OCI-LY7 (cell line): ENCODE data around the gene MINDY4. TPM values are rescaled to one million over a fixed set of nuclear protein-coding genes. Genes with fewer than 3 reads are reported as not detected.

Source experiments
- BruUV-seq: library from RNA; stranded (reverse); fragments of 400-500 nt; replicated peaks from 2 replicates; lab custom pipeline; 2021; lab: Mats Ljungman, UMichigan
- CTCF ChIA-PET: fragments of 300-600 bp; sonication (Branson Sonifier 250); formaldehyde crosslinking; loops from one replicate; lab custom pipeline; 2022; ENCODE audit warnings: antibody characterized with exemption; ENCODE audit not compliant: unreplicated experiment; lab: Charles Lee
- POLR2A ChIA-PET: fragments of 300-600 bp; sonication (Branson Sonifier 250); formaldehyde crosslinking; loops from one replicate; lab custom pipeline; 2022; ENCODE audit warnings: antibody characterized with exemption; lab: Charles Lee
- DNase-seq: peaks from one replicate; pipeline ENCODE4 v3.0.0-alpha.2; 2015; ENCODE audit warnings: low spot score
- H2AFZ ChIP-seq: fragments of 200-600 bp; sonication (generic), shearing (Covaris generic); 2 replicates; pipeline ENCODE4 v1.6.1; 2014; ENCODE audit warnings: mild to moderate bottlenecking, antibody characterized with exemption, low read length, moderate library complexity
- H3K27ac ChIP-seq: fragments of 200-600 bp; sonication (generic); 2 replicates; pipeline ENCODE4 v1.5.1; 2014; ENCODE audit warnings: mixed run types, low read depth, mild to moderate bottlenecking, moderate library complexity, low read length, inconsistent platforms; ENCODE audit not compliant: poor library complexity, severe bottlenecking
- H3K36me3 ChIP-seq: fragments of 200-600 bp; sonication (generic); 2 replicates; pipeline ENCODE4 v1.6.1; 2014; ENCODE audit warnings: mild to moderate bottlenecking, antibody characterized with exemption, low read length, moderate library complexity, mixed read lengths; ENCODE audit not compliant: insufficient read depth
- H3K4me1 ChIP-seq: fragments of 200-600 bp; sonication (generic); 2 replicates; pipeline ENCODE4 v1.5.1; 2014; ENCODE audit warnings: mild to moderate bottlenecking, low read length; ENCODE audit not compliant: insufficient read depth, poor library complexity, severe bottlenecking
- H3K4me2 ChIP-seq: fragments of 200-600 bp; sonication (generic); 2 replicates; pipeline ENCODE4 v1.6.1; 2014; ENCODE audit warnings: mild to moderate bottlenecking, low read length
- H3K4me3 ChIP-seq: fragments of 200-600 bp; sonication (generic); 2 replicates; pipeline ENCODE4 v1.5.1; 2014; ENCODE audit warnings: mild to moderate bottlenecking, low read depth, low read length; ENCODE audit not compliant: poor library complexity, severe bottlenecking
- H3K79me2 ChIP-seq: fragments of 200-600 bp; sonication (generic); 2 replicates; pipeline ENCODE4 v1.6.1; 2016; ENCODE audit warnings: low read depth, mild to moderate bottlenecking, low read length, moderate library complexity, mixed read lengths; ENCODE audit not compliant: insufficient read depth
- H3K9me2 ChIP-seq: fragments of 200-600 bp; sonication (generic); 2 replicates; pipeline ENCODE4 v1.6.1; 2016; ENCODE audit warnings: mild to moderate bottlenecking, low read length, mixed read lengths; ENCODE audit not compliant: insufficient read depth
- H3K9me3 ChIP-seq: fragments of 200-600 bp; sonication (generic); 2 replicates; pipeline ENCODE4 v1.6.1; 2014; ENCODE audit warnings: mild to moderate bottlenecking, mixed run types, low read length, mixed read lengths
- H4K20me1 ChIP-seq: fragments of 200-600 bp; sonication (generic); 2 replicates; pipeline ENCODE4 v1.6.1; 2014; ENCODE audit warnings: mild to moderate bottlenecking, antibody characterized with exemption, low read length, moderate library complexity, mixed read lengths; ENCODE audit not compliant: insufficient read depth
- CTCF ChIP-seq: fragments of 200-600 bp; sonication (generic); conservative IDR thresholded peaks from 2 replicates; pipeline ENCODE4 v1.5.1; 2014; ENCODE audit warnings: mild to moderate bottlenecking, antibody characterized with exemption, low read length, moderate library complexity, mixed read lengths
- EZH2phosphoT487 ChIP-seq: fragments of 200-600 bp; sonication (generic); IDR thresholded peaks from 2 replicates; pipeline ENCODE4 v1.6.1; 2018; ENCODE audit warnings: low read depth, borderline replicate concordance, mild to moderate bottlenecking, mixed run types, antibody characterized with exemption, low read length, moderate library complexity, mixed read lengths
- intact Hi-C: fragments of 100-400 bp; cut with micrococcal nuclease; formaldehyde crosslinking; loops from one replicate; pipeline ENCODE4 v1.10.0; 2022; ENCODE audit not compliant: unreplicated experiment
- total RNA-seq, 2 experiments: library from RNA; depleted of rRNA in 1 of 2; stranded (reverse); fragments of >200 nt in 1 of 2; shearing (Covaris generic) in 1 of 2; gene quantifications; 2 replicates each; pipeline ENCODE4 v1.2.3, GENCODE V29; 2014 to 2022

MINDY4 gene
- total RNA-seq, 2 experiments from 2014 or later: 0.86 TPM; not detected in 1

DNA sequence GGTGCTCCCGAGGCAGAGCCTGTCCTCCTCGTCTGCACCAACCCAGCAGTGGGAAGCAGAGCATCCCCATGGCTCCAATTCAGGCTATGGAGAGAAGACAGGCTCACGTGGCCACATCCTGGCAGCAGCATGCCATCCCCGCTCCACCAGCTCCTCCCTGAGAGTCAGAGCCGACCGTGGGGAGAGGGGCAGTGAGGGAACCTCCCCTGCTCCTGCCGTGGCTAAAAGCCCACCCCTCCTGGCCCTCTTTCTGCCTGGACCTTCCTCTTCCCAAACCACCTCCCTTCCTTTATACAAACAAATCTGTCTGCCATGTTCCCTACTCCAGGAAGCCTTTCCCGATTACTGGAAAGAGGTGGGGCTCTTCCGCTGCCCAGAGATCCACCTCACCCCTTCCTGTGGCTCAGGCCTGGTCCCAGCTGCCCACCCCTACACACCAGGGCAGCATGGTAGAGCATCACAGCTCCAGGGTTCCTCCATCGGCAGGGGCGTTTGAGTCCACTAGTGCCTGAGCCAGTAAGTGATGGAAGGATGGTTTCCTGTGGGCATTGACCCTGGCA is 129.7 kb downstream of the MINDY4 start:
- TF ChIP-seq EZH2phosphoT487 (no peak), CTCF (no peak)
- ChIA-PET POLR2A (no interaction called here), CTCF (no interaction called here)
- intact Hi-C loops: no loop called here
- H3K4me3 ChIP-seq: no peak overlapping the region
- H3K79me2 ChIP-seq: no peaks in the 10 kb centered on the region
- no peak overlapping the region for H3K27ac ChIP-seq
- no peaks in the 10 kb centered on the region for H3K9me2 ChIP-seq
- no peaks in the 10 kb centered on the region for H3K9me3 ChIP-seq
- no peaks in the 10 kb centered on the region for H3K4me1 ChIP-seq
- no peak overlapping the region for H3K4me2 ChIP-seq
- no peak overlapping the region for H2AFZ ChIP-seq
- H3K36me3 ChIP-seq: no peaks in the 10 kb centered on the region
- DNase-seq: no peak
- BruUV-seq: no TSS peak
- H4K20me1 ChIP-seq: no peaks in the 10 kb centered on the region

- TF ChIP-seq EZH2phosphoT487: no peak
- no peak for TF ChIP-seq CTCF
- no peaks in the 10 kb centered on the region for H3K36me3 ChIP-seq
- intact Hi-C loops: no loop called here
- no peaks in the 10 kb centered on the region for H4K20me1 ChIP-seq
- BruUV-seq: no TSS peak
- H3K4me2 ChIP-seq: no peak overlapping the region
- H3K4me1 ChIP-seq: no peaks in the 10 kb centered on the region
- ChIA-PET CTCF (interaction anchor here (0.5 kb wide), 1 partner anchor 143 kb away, joined by 3 read pairs; no protein-coding TSS in a partner anchor), POLR2A (interaction anchor here (0.6 kb wide), 1 partner anchor 1829 kb away, joined by 7 read pairs; no protein-coding TSS in a partner anchor)
- H3K79me2 ChIP-seq: no peaks in the 10 kb centered on the region
- no peak overlapping the region for H2AFZ ChIP-seq
- H3K27ac ChIP-seq: no peak overlapping the region
- no peaks in the 10 kb centered on the region for H3K9me3 ChIP-seq
- no peak overlapping the region for H3K4me3 ChIP-seq
- no peaks in the 10 kb centered on the region for H3K9me2 ChIP-seq
- DNase-seq: no peak
These were observed 130.6 kb downstream of the MINDY4 start for GRCh38 chr7:30901856-30902255.

DNA sequence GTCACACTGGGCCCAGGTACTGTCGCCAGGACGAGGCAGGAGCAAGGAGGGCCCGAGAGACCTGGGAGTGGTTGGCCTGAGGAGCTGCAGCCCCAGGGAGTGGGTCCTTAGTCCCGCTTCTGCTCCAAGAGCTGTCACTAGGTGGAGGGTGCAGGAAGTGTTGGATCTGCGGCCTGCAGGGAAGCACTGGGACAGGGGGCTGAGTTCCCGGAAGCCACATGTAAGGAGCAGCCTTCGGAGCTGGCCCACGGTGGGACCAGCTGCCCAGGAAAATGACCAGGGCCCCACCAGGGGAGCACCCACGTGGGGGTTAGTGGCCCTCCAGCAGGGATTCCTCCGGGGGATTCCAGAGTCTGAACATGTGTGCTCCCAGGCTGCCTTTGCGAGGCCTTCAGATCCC is 131.2 kb downstream of the MINDY4 start:
- POLR2A ChIA-PET: interaction anchor here (0.6 kb wide), 1 partner anchor 1830 kb away, joined by 7 read pairs; no protein-coding TSS in a partner anchor

More for the DNA sequence above, 131.2 kb downstream of the MINDY4 start:
- no TSS peak for BruUV-seq
- H3K4me1 ChIP-seq: no peaks in the 10 kb centered on the region
- intact Hi-C loops: no loop called here
- CTCF ChIA-PET: interaction anchor here (0.5 kb wide), 1 partner anchor 143 kb away, joined by 3 read pairs; no protein-coding TSS in a partner anchor
- no peaks in the 10 kb centered on the region for H3K9me2 ChIP-seq
- H4K20me1 ChIP-seq: no peaks in the 10 kb centered on the region
- H3K79me2 ChIP-seq: no peaks in the 10 kb centered on the region
- TF ChIP-seq CTCF (no peak), EZH2phosphoT487 (no peak)
- no peak overlapping the region for H3K27ac ChIP-seq
- H3K4me2 ChIP-seq: no peak overlapping the region
- H2AFZ ChIP-seq: no peak overlapping the region
- no peak overlapping the region for H3K4me3 ChIP-seq
- DNase-seq: no peak
- H3K36me3 ChIP-seq: no peaks in the 10 kb centered on the region
- H3K9me3 ChIP-seq: no peaks in the 10 kb centered on the region
